HG03108 (cell line): Measurements from ENCODE around the gene CCDC9B.

Experiments used
- ATAC-seq: cut with Tn5 transposase; IDR thresholded peaks from one replicate; pipeline ENCODE4 v1.9.1; 2021; ENCODE audit warnings: moderate library complexity; ENCODE audit not compliant: unreplicated experiment

The CCDC9B gene

GRCh38 chr15:40293006-40293405 is 47.7 kb downstream of the CCDC9B start:
- ATAC-seq: no peak

- no peak for ATAC-seq
Measured at GRCh38 chr15:40292246-40292645, 48.5 kb downstream of the CCDC9B start.

- ATAC-seq: no peak
Measured at GRCh38 chr15:40290918-40291574, 49.7 kb downstream of the CCDC9B start.

GRCh38 chr15:40290545-40290917 is 50.2 kb downstream of the CCDC9B start:
- no peak for ATAC-seq

DNA sequence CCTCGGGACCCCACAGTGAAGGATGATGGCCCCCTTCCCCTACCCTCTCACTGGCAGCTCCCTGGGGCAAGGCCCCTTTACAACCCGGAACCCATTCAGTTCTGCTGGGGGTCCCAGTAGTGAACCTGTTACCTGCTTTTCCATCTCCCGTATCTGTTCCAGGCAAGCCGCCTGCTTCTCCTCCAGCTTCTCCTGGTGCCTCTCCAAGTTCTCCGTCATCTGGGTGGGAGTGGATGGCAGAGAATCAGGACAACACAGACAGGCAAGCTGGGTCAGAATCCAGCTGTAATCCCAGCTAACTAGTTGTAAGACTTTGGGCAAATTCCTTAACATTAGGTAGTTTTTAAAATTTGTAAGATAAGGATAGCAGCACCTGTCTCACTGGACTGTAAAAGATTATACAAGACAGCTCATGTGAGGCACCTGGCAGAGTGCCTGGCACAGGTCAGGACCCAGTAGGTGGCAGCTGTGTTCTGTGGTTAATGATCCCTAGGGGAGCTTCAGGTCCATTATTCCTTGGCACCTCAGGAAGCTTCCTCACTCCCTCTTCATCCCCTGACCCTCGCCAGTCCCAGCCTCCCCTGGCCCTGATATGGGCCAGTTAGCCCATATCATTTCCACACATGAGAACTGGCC is 51.5 kb downstream of the CCDC9B start:
- no peak for ATAC-seq

GRCh38 chr15:40287968-40288367 is 52.8 kb downstream of the CCDC9B start:
- ATAC-seq: no peak

DNA sequence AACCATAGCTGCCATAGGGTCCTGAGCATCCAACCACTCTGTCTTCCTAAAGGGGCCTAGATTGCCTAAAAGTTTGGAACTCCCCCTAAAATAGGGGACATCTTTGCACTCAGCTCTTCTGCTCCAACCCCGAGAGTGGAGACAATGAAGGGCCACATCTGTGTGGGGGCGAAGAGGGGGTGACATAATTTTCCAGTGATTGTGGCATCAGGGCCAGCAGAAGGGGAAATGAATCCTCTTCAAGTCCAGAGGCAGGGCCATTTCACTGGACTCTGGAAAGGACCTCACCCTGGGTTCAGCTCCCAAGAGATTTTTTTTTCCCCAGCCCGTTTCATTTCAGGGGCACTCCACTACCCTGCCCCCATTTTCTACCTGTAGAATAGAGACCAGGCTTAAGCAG is 53.2 kb downstream of the CCDC9B start:
- ATAC-seq: no peak

DNA sequence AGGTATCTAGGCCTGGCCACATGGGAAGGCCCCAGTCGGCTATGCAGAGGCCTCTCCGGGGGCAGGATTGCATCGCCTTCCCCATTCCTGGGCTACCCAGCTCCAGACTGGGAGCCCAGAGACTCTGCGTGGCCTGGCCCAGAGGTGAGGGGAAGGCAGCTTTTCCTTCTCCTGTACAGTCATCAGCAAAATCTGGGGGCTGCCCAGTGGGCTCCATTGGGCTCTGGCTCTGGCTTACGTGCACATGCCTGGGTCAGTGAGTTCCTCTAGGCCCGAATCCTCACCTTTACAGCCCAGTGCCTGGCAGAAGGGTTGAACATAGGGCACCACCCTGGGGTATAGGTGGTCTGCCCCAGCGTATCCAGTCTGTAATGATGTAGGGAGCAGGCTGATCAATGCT is 53.9 kb downstream of the CCDC9B start:
- ATAC-seq: no peak

GRCh38 chr15:40286061-40286532 is 54.6 kb downstream of the CCDC9B start:
- ATAC-seq: no peak

DNA sequence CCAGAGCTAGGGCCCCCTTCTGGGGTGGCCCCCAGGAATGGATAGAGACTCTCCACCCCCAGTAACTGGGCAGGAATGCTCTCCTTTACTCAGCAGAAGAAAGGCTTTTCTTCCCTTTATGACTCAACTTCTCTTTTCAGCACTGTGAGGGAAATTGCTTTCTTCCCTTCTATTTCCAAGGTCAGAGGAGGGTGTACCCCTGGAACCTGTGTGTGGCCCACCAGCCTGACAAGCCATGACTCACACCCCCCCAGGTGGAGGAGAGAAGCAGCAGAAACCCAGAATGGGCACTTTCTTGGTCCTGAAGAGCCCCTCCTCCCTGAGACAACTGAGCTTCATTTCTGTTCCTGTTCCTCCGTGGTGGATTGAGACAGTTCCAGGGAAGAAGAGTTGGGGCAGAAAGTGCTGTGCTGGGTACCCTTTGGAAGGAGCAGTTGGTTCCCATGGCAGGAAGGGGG is 55.2 kb downstream of the CCDC9B start:
- no peak for ATAC-seq

DNA sequence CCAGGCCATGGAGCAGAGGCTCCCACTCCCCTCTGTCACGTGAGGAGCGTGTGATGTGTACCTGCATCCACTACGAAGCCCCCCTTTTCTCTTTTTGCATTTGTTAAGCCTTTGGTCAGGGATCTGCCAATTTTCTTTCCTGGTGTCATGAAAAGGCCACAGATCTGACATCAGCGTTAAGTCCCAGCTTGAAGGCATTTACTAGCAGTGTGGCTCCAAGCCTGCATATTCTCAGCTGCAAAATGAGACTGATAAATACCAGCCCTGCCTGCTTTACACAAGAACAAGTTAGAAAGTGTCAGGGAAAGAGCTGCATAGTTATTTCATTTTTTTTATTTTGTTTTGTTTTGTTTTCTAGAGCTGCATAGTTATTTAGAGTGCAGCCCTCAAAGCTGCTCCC is 55.6 kb downstream of the CCDC9B start:
- ATAC-seq: no peak

DNA sequence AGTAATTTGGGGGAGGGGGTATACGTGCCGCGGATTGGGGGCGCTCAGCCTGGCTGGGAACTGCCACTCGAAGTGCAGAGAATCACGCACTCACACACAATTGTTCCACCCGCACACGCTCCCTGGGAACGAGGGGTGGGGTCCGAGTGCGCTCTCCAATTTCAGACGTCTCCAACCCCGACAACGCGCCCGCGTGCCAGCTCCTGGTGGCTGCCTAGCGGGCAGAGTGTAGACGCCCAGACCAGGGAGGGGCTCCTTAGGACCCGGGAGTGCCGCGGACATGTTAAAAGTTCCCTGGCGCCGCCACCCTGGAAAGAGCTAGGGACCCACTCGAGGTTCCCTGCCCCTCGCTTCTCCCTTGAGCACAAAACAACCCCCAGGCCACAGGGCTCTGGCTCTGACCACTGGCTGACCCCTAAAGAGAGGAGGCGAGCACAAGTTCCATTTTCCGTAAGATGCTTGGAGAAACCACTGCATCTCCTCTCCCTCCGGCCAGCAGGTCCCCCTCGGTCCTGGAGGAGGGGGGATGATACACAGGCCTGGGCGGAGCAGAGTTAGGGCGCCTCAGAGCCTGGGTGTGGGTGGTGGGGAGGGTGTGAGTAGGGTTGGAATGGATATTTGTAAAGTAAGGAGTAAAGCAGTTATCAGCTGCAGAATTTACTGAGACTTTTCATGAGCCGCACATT is 57.0 kb downstream of the CCDC9B start:
- ATAC-seq: no peak

DNA sequence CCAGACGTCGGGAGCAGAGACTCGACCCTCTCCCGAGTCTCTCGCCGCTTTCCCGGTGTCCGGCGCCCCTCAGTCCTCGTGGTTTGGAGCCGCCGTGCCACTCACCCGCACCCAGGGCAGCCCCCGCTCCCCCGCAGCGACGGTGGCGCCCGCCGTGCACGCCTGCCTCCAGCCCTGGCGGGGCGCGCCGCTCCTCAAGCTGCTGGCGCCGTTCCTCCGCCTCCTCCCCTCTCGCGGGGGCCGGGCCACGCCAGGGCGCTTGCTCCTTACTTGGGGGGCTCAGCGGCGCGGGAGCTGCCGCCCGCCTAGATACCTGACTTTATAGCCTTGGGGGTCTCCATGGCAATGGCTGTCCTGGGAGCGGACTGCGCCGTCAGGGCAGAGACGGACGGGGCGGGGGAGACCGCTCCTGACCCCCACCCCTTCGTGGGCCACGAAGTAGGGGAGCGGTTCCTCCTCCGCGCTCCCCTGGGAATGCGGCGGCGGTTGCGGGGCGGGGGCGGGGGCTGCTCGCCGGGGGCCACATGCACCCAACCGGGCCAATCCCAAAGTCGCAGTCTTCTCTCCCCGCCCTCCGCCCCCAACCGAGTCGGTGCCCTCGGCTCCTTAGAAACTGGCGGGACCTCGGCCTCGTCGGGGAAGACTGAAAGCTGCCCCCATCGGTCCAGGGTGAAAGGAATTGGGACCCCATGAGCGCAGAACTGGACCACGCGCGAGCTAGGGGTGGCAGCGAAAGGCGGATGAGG is 57.7 kb downstream of the CCDC9B start, which contains the start of gene ANKRD63:
Gene ANKRD63 (minus strand): TSS at position 196 of the 746 bp plus-strand sequence. CDS start 478 bp downstream, outside the sequence.
- no peak for ATAC-seq

DNA sequence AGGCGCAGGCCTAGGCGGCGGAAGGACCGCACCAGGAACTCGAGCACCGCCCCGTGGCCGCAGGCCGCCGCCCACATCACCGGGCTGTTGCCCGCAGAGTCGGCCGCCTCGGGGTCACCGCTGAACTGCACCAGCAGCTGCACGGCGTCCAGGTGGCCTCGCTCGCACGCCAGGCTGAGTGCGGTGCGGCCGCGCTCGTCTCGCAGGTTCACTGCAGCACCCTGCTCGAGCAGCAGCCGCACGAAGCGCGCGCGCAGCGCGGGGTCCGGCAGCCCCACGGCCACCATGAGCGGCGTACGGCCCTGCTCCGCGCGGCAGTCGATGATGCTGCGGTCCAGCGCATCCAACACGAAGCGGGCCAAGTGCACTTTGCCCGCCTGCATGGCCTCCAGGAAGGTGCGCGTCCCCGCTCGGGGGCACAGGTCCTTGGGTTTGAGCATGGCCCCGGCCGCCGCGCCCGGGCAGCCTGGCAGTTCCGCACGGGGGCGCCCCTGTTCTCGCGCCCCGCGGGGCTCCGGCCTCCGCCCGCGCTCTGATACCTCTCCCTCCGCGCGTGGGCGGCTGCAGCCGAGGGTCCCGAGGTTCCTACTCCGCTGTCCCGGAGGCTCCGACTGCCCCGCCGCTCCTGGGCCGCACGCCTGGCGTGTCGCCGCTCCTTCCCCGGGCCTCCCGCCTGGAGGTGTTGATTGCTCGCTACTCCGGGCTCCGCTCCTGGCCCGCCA is 58.4 kb downstream of the CCDC9B start:
- no peak for ATAC-seq

- no peak for ATAC-seq
Measured at GRCh38 chr15:40281801-40282146, 59.0 kb downstream of the CCDC9B start.
